Activated CD4-positive, alpha-beta T cell treated with anti-CD3 and anti-CD28 coated beads for 36 hours (primary cell): ENCODE results near the gene GRM1. TPM values are rescaled to one million over a fixed set of nuclear protein-coding genes. Genes with fewer than 3 reads are reported as not detected.

Source experiments
- ATAC-seq: fragments of 200-7000 bp; cut with Tn5 transposase; one replicate; pipeline ENCODE4 v1.10.0; 2021; ENCODE audit warnings: mild to moderate bottlenecking, moderate library complexity
- CTCF ChIA-PET: fragments of 350-600 bp; sonication (Branson Sonifier 250); formaldehyde crosslinking; loops from one replicate; lab custom pipeline; 2021; ENCODE audit warnings: antibody characterized with exemption; lab: Charles Lee
- POLR2A ChIA-PET: fragments of 350-600 bp; sonication (Branson Sonifier 250); formaldehyde crosslinking; loops from one replicate; lab custom pipeline; 2021; ENCODE audit warnings: antibody characterized with exemption, inconsistent platforms; lab: Charles Lee
- DNase-seq: peaks from one replicate; pipeline ENCODE4 v3.0.0-alpha.2; 2020
- H3K27ac Mint-ChIP-seq: one replicate; pipeline ENCODE4 v1.8.0; 2021; ENCODE audit warnings: mixed read lengths
- H3K27me3 Mint-ChIP-seq: one replicate; pipeline ENCODE4 v1.8.0; 2021; ENCODE audit warnings: mixed read lengths
- H3K36me3 Mint-ChIP-seq: one replicate; pipeline ENCODE4 v1.8.0; 2021; ENCODE audit warnings: low read depth, mixed read lengths
- H3K4me1 Mint-ChIP-seq: one replicate; pipeline ENCODE4 v1.8.0; 2021; ENCODE audit warnings: mixed read lengths
- H3K4me3 Mint-ChIP-seq: one replicate; pipeline ENCODE4 v1.8.0; 2021; ENCODE audit warnings: mild to moderate bottlenecking, moderate library complexity, mixed read lengths
- H3K9me3 Mint-ChIP-seq: one replicate; pipeline ENCODE4 v1.8.0; 2021; ENCODE audit warnings: low read depth, mixed read lengths
- intact Hi-C, 2 experiments: fragments of 100-400 bp; cut with DNase I in 1 of 2; cut with micrococcal nuclease in 1 of 2; formaldehyde crosslinking; loops; one replicate each; pipeline versions ENCODE4 v1.14.2 to v1.15.1; 2022 to 2024; cut with DNase I, micrococcal nuclease
- total RNA-seq, 2 experiments: library from RNA; stranded (reverse); gene quantifications; one replicate each; pipeline ENCODE4 v1.2.3, GENCODE V29; 2021

Gene GRM1
- total RNA-seq, 2 experiments from 2014 or later: not detected

- Mint-ChIP-seq H3K36me3 (no peaks in the 10 kb centered on the region), H3K4me1 (no peaks in the 10 kb centered on the region)
- ATAC-seq: no peak
These were observed 18.5 kb downstream of the GRM1 start for GRCh38 chr6:146047371-146047770.

GRCh38 chr6:146050168-146050567 lies 21.3 kb downstream of the GRM1 start:
- CTCF ChIA-PET: interaction anchor here (1.5 kb wide), 1 partner anchor 13 kb away, joined by 4 read pairs; no protein-coding TSS in a partner anchor
- peaks cover 9% of the 10 kb centered on the region for H3K27me3 Mint-ChIP-seq
- peaks cover 2% of the 10 kb centered on the region for H3K9me3 Mint-ChIP-seq

More at GRCh38 chr6:146047371-146047770, 18.5 kb downstream of the GRM1 start:
- CTCF ChIA-PET: no interaction called here
- no peak for DNase-seq
- peaks cover 3% of the 10 kb centered on the region for H3K9me3 Mint-ChIP-seq
- H3K27ac Mint-ChIP-seq: no peak overlapping the region
- intact Hi-C loops: no loop called here
- POLR2A ChIA-PET: interaction anchor here (0.5 kb wide), 1 partner anchor 37 kb away, joined by 3 read pairs; no protein-coding TSS in a partner anchor
- H3K4me3 Mint-ChIP-seq: no peak overlapping the region
- H3K27me3 Mint-ChIP-seq: peaks cover 8% of the 10 kb centered on the region

GRCh38 chr6:146056506-146056905 lies 27.6 kb downstream of the GRM1 start:
- ChIA-PET POLR2A (no interaction called here), CTCF (no interaction called here)
- DNase-seq: no peak
- no peak for ATAC-seq
- H3K4me3 Mint-ChIP-seq: no peak overlapping the region
- H3K9me3 Mint-ChIP-seq: no peaks in the 10 kb centered on the region
- no peaks in the 10 kb centered on the region for H3K36me3 Mint-ChIP-seq
- H3K4me1 Mint-ChIP-seq: no peaks in the 10 kb centered on the region
- intact Hi-C loops: no loop called here
- H3K27me3 Mint-ChIP-seq: peaks cover 9% of the 10 kb centered on the region
- H3K27ac Mint-ChIP-seq: no peak overlapping the region

More at GRCh38 chr6:146050168-146050567, 21.3 kb downstream of the GRM1 start:
- intact Hi-C loops: no loop called here
- Mint-ChIP-seq H3K4me3 (no peak overlapping the region), H3K4me1 (no peaks in the 10 kb centered on the region), H3K36me3 (no peaks in the 10 kb centered on the region), H3K27ac (no peak overlapping the region)
- ATAC-seq: no peak
- POLR2A ChIA-PET: no interaction called here
- no peak for DNase-seq

- DNase-seq (no peak), ATAC-seq (no peak)
- no peak overlapping the region for H3K27ac Mint-ChIP-seq
- ChIA-PET POLR2A (no interaction called here), CTCF (interaction anchor here (1.2 kb wide), 1 partner anchor 10 kb away, joined by 4 read pairs; no protein-coding TSS in a partner anchor)
- H3K27me3 Mint-ChIP-seq: peaks cover 8% of the 10 kb centered on the region
- no peaks in the 10 kb centered on the region for H3K4me1 Mint-ChIP-seq
- H3K36me3 Mint-ChIP-seq: no peaks in the 10 kb centered on the region
- H3K9me3 Mint-ChIP-seq: no peaks in the 10 kb centered on the region
- H3K4me3 Mint-ChIP-seq: no peak overlapping the region
- intact Hi-C loops: no loop called here
These were observed 36.8 kb downstream of the GRM1 start for GRCh38 chr6:146065690-146066089.

GRCh38 chr6:146066506-146066905 lies 37.6 kb downstream of the GRM1 start:
- intact Hi-C loops: no loop called here
- H3K36me3 Mint-ChIP-seq: no peaks in the 10 kb centered on the region
- H3K4me3 Mint-ChIP-seq: no peak overlapping the region
- DNase-seq (no peak), ATAC-seq (no peak)
- H3K27me3 Mint-ChIP-seq: peaks cover 8% of the 10 kb centered on the region
- no peaks in the 10 kb centered on the region for H3K4me1 Mint-ChIP-seq
- H3K27ac Mint-ChIP-seq: no peak overlapping the region
- H3K9me3 Mint-ChIP-seq: no peaks in the 10 kb centered on the region
- CTCF ChIA-PET: interaction anchor here (1.0 to 1.2 kb wide), 2 partner anchors 9 to 11 kb away, joined by 3 to 4 read pairs; no protein-coding TSS in a partner anchor
- POLR2A ChIA-PET: no interaction called here

- no peak overlapping the region for H3K4me3 Mint-ChIP-seq
- CTCF ChIA-PET: no interaction called here
- POLR2A ChIA-PET: no interaction called here
- H3K27ac Mint-ChIP-seq: no peak overlapping the region
- intact Hi-C loops: no loop called here
- ATAC-seq (no peak), DNase-seq (no peak)
- H3K27me3 Mint-ChIP-seq: no peaks in the 10 kb centered on the region
- H3K9me3 Mint-ChIP-seq: no peaks in the 10 kb centered on the region
- no peaks in the 10 kb centered on the region for H3K36me3 Mint-ChIP-seq
- H3K4me1 Mint-ChIP-seq: no peaks in the 10 kb centered on the region
These were observed 42.9 kb downstream of the GRM1 start for GRCh38 chr6:146071781-146072180.

GRCh38 chr6:146077992-146078391 lies 49.1 kb downstream of the GRM1 start:
- Mint-ChIP-seq H3K27ac (no peak overlapping the region), H3K4me3 (no peak overlapping the region), H3K4me1 (no peaks in the 10 kb centered on the region), H3K27me3 (peaks cover 4% of the 10 kb centered on the region), H3K36me3 (no peaks in the 10 kb centered on the region), H3K9me3 (no peaks in the 10 kb centered on the region)
- ChIA-PET CTCF (interaction anchor here (0.8 kb wide), 1 partner anchor 9 kb away, joined by 3 read pairs; no protein-coding TSS in a partner anchor), POLR2A (no interaction called here)
- intact Hi-C loops: no loop called here
- DNase-seq (no peak), ATAC-seq (no peak)

GRCh38 chr6:146087386-146087785 lies 58.5 kb downstream of the GRM1 start:
- ATAC-seq: no peak
- H3K36me3 Mint-ChIP-seq: no peaks in the 10 kb centered on the region
- intact Hi-C loops: no loop called here
- H3K27me3 Mint-ChIP-seq: peaks cover 4% of the 10 kb centered on the region
- CTCF ChIA-PET: no interaction called here
- no peak for DNase-seq
- POLR2A ChIA-PET: no interaction called here
- H3K4me1 Mint-ChIP-seq: no peaks in the 10 kb centered on the region
- no peak overlapping the region for H3K27ac Mint-ChIP-seq
- no peaks in the 10 kb centered on the region for H3K9me3 Mint-ChIP-seq
- H3K4me3 Mint-ChIP-seq: no peak overlapping the region

GRCh38 chr6:146090474-146090873 lies 61.6 kb downstream of the GRM1 start:
- ATAC-seq: no peak
- DNase-seq: no peak
- POLR2A ChIA-PET: no interaction called here
- Mint-ChIP-seq H3K9me3 (no peaks in the 10 kb centered on the region), H3K27ac (no peak overlapping the region), H3K27me3 (peaks cover 4% of the 10 kb centered on the region), H3K36me3 (no peaks in the 10 kb centered on the region), H3K4me3 (no peak overlapping the region), H3K4me1 (no peaks in the 10 kb centered on the region)
- CTCF ChIA-PET: no interaction called here
- intact Hi-C loops: no loop called here

- ATAC-seq: no peak
- no peaks in the 10 kb centered on the region for H3K36me3 Mint-ChIP-seq
- POLR2A ChIA-PET: no interaction called here
- no peak for DNase-seq
- no peaks in the 10 kb centered on the region for H3K9me3 Mint-ChIP-seq
- intact Hi-C loops: no loop called here
- CTCF ChIA-PET: no interaction called here
- H3K4me3 Mint-ChIP-seq: no peak overlapping the region
- no peak overlapping the region for H3K27ac Mint-ChIP-seq
- H3K4me1 Mint-ChIP-seq: no peaks in the 10 kb centered on the region
- peaks cover 2% of the 10 kb centered on the region for H3K27me3 Mint-ChIP-seq
These were observed 64.3 kb downstream of the GRM1 start for GRCh38 chr6:146092961-146093686.

GRCh38 chr6:146095481-146095880 lies 66.6 kb downstream of the GRM1 start:
- CTCF ChIA-PET: interaction anchor here (0.7 to 1.1 kb wide), 2 partner anchors 20 to 641 kb away, joined by 3 read pairs; no protein-coding TSS in a partner anchor
- POLR2A ChIA-PET: no interaction called here
- Mint-ChIP-seq H3K4me3 (no peak overlapping the region), H3K27me3 (no peaks in the 10 kb centered on the region), H3K9me3 (no peaks in the 10 kb centered on the region), H3K36me3 (no peaks in the 10 kb centered on the region), H3K4me1 (no peaks in the 10 kb centered on the region), H3K27ac (no peak overlapping the region)
- intact Hi-C loops: no loop called here
- ATAC-seq: no peak
- no peak for DNase-seq

GRCh38 chr6:146097586-146097985 lies 68.7 kb downstream of the GRM1 start:
- no peak overlapping the region for H3K27ac Mint-ChIP-seq
- ATAC-seq (no peak), DNase-seq (no peak)
- ChIA-PET CTCF (no interaction called here), POLR2A (no interaction called here)
- H3K9me3 Mint-ChIP-seq: no peaks in the 10 kb centered on the region
- no peaks in the 10 kb centered on the region for H3K36me3 Mint-ChIP-seq
- H3K4me3 Mint-ChIP-seq: no peak overlapping the region
- intact Hi-C loops: no loop called here
- no peaks in the 10 kb centered on the region for H3K4me1 Mint-ChIP-seq
- H3K27me3 Mint-ChIP-seq: peaks cover 4% of the 10 kb centered on the region
